HG03159 (cell line): ENCODE data around the gene PALMD.

ENCODE experiments used
- ATAC-seq: cut with Tn5 transposase; IDR thresholded peaks from one replicate; pipeline ENCODE4 v1.9.1; 2021; ENCODE audit warnings: mild to moderate bottlenecking, moderate library complexity; ENCODE audit not compliant: unreplicated experiment

PALMD gene

GRCh38 chr1:99691175-99691574, 45.3 kb downstream of the PALMD start:
- ATAC-seq: no peak

- ATAC-seq: no peak
These were observed 50.7 kb downstream of the PALMD start for GRCh38 chr1:99696616-99697015.

- ATAC-seq: no peak
These were observed 51.7 kb downstream of the PALMD start for GRCh38 chr1:99697580-99697979.

- no peak for ATAC-seq
These were observed 54.1 kb downstream of the PALMD start for GRCh38 chr1:99700020-99700419.

- ATAC-seq: no peak
These were observed 56.3 kb downstream of the PALMD start for GRCh38 chr1:99702221-99702620.

- ATAC-seq: no peak
These were observed 58.5 kb downstream of the PALMD start for GRCh38 chr1:99704356-99704816.

- no peak for ATAC-seq
These were observed 59.5 kb downstream of the PALMD start for GRCh38 chr1:99705385-99705784.

- ATAC-seq: peak; percentile 86
These were observed 61.7 kb downstream of the PALMD start for GRCh38 chr1:99707535-99708142.

- ATAC-seq: no peak
These were observed 65.1 kb downstream of the PALMD start for GRCh38 chr1:99710994-99711393.

GRCh38 chr1:99713006-99713405, 67.1 kb downstream of the PALMD start:
- ATAC-seq: no peak

- no peak for ATAC-seq
These were observed 71.1 kb downstream of the PALMD start for GRCh38 chr1:99717005-99717404.

- ATAC-seq: no peak
These were observed 77.3 kb downstream of the PALMD start for GRCh38 chr1:99723251-99723650.

- ATAC-seq: no peak
These were observed 80.1 kb downstream of the PALMD start for GRCh38 chr1:99725996-99726395.

GRCh38 chr1:99726407-99726806, 80.5 kb downstream of the PALMD start:
- no peak for ATAC-seq

- ATAC-seq: no peak
These were observed 80.9 kb downstream of the PALMD start for GRCh38 chr1:99726818-99727217.

- ATAC-seq: no peak
These were observed 81.8 kb downstream of the PALMD start for GRCh38 chr1:99727575-99728185.

- peak; percentile 87 for ATAC-seq
These were observed 82.8 kb downstream of the PALMD start for GRCh38 chr1:99728494-99729235.

- no peak for ATAC-seq
These were observed 85.5 kb downstream of the PALMD start for GRCh38 chr1:99731384-99731783.

GRCh38 chr1:99735852-99736251, 89.9 kb downstream of the PALMD start:
- no peak for ATAC-seq

- ATAC-seq: no peak
These were observed 91.1 kb downstream of the PALMD start for GRCh38 chr1:99737016-99737415.

- no peak for ATAC-seq
These were observed 93.0 kb downstream of the PALMD start for GRCh38 chr1:99738858-99739465.

GRCh38 chr1:99740141-99740540, 94.2 kb downstream of the PALMD start:
- no peak for ATAC-seq
